Mucosa of rectum (tissue), 2 donors: ENCODE measurements around the gene TYW1B.
"Not testable (repeated sequence)": the region's sequence is repeated elsewhere in the genome, so short reads cannot be mapped to it uniquely, and the experiment has no call there.

ENCODE experiments used
- H3K27ac ChIP-seq, 2 donors: one replicate each; pipeline ENCODE4 v1.7.0; 2013; ENCODE audit warnings: inconsistent platforms in 2 of 2, low read depth in 2 of 2, low read length in 2 of 2
- H3K27me3 ChIP-seq, 2 donors: one replicate each; pipeline ENCODE4 v1.7.0; 2013; ENCODE audit warnings: low read length in 2 of 2; ENCODE audit not compliant: control insufficient read depth in 2 of 2, insufficient read depth in 2 of 2
- H3K36me3 ChIP-seq, 2 donors: one replicate each; pipeline ENCODE4 v1.7.0; 2013; ENCODE audit warnings: low read length in 2 of 2; ENCODE audit not compliant: control insufficient read depth in 2 of 2, insufficient read depth in 2 of 2
- H3K4me1 ChIP-seq, 2 donors: one replicate each; pipeline ENCODE4 v1.7.0; 2013; ENCODE audit warnings: low read length in 2 of 2, mild to moderate bottlenecking in 1 of 2; ENCODE audit not compliant: control insufficient read depth in 2 of 2, insufficient read depth in 2 of 2
- H3K4me3 ChIP-seq, 2 donors: one replicate each; pipeline ENCODE4 v1.7.0; 2013; ENCODE audit warnings: low read length in 2 of 2
- H3K9ac ChIP-seq, 2 donors: one replicate each; pipeline ENCODE4 v1.7.0; 2013; ENCODE audit warnings: low read length in 2 of 2, low read depth in 1 of 2, mild to moderate bottlenecking in 1 of 2
- H3K9me3 ChIP-seq, 2 donors: one replicate each; pipeline ENCODE4 v1.7.0; 2013; ENCODE audit warnings: low read length in 2 of 2; ENCODE audit not compliant: control insufficient read depth in 2 of 2
- donor health status: healthy.
- donor health status: Normal muscosa, but diverticular disease.

The TYW1B gene

GRCh38 chr7:72704894-72705293, 123.1 kb downstream of the TYW1B start:
- Histone ChIP-seq H3K9ac (no peak overlapping the region), H3K36me3 (no peaks in the 10 kb centered on the region), H3K4me1 (no peaks in the 10 kb centered on the region), H3K4me3 (no peak overlapping the region), H3K27me3 (no peaks in the 10 kb centered on the region), H3K9me3 (no peaks in the 10 kb centered on the region), H3K27ac (no peak overlapping the region)

- H3K4me3 ChIP-seq, H3K9me3 ChIP-seq, H3K9ac ChIP-seq, H3K4me1 ChIP-seq, H3K27me3 ChIP-seq, H3K27ac ChIP-seq, H3K36me3 ChIP-seq: not testable (repeated sequence)
Observed at GRCh38 chr7:72700548-72700947, 127.5 kb downstream of the TYW1B start.

- not testable (repeated sequence) for H3K9me3 ChIP-seq, H3K27ac ChIP-seq, H3K9ac ChIP-seq, H3K36me3 ChIP-seq, H3K27me3 ChIP-seq, H3K4me1 ChIP-seq, H3K4me3 ChIP-seq
Observed at GRCh38 chr7:72697066-72697465, 130.9 kb downstream of the TYW1B start.

DNA sequence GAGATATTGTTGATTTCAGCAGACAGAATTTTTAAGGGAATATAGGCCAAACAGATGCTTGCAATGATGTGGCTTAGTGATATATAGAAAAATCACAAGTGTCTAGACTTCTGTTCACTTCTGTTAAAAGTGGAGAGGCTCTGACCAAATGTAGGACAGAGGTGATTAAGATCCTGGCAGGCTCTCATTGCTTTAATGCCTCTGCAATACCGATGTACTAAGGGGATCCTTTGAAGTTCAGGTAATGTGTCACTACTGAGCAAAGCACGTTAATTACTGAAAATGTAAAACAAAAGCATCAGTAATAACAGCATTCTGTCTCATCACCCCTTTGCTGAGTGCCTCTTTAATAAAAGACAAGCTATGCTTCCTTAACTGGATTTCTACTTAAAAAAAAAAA, 131.4 kb downstream of the TYW1B start:
- H3K27ac ChIP-seq, H3K27me3 ChIP-seq, H3K4me1 ChIP-seq, H3K36me3 ChIP-seq, H3K4me3 ChIP-seq, H3K9me3 ChIP-seq, H3K9ac ChIP-seq: not testable (repeated sequence)

GRCh38 chr7:72695482-72695881, 132.5 kb downstream of the TYW1B start:
- H3K9ac ChIP-seq, H3K9me3 ChIP-seq, H3K36me3 ChIP-seq, H3K27ac ChIP-seq, H3K4me1 ChIP-seq, H3K4me3 ChIP-seq, H3K27me3 ChIP-seq: not testable (repeated sequence)

GRCh38 chr7:72691442-72691841, 136.6 kb downstream of the TYW1B start:
- not testable (repeated sequence) for H3K4me1 ChIP-seq, H3K9ac ChIP-seq, H3K36me3 ChIP-seq, H3K9me3 ChIP-seq, H3K27ac ChIP-seq, H3K27me3 ChIP-seq, H3K4me3 ChIP-seq

- not testable (repeated sequence) for H3K27me3 ChIP-seq, H3K36me3 ChIP-seq, H3K9me3 ChIP-seq, H3K4me3 ChIP-seq, H3K4me1 ChIP-seq, H3K9ac ChIP-seq, H3K27ac ChIP-seq
Observed at GRCh38 chr7:72690177-72690576, 137.8 kb downstream of the TYW1B start.

DNA sequence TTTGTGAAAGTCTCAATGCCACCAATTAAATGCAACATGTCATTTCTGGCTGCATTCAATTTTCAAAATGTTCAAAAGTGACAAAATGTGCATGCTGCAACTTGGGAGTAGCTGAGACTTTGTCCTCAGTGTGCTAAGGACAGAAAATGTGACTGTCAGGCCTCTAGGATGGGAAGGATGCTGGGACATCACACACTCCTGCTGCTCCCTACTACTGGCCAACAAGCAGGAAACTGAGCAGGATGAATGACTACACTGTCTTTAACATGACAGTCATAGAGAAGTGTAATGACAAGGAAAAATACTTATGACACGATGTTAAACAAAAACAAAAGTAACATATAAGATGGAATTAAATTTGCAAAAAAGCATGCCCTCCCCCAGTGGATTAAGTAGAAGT, 138.7 kb downstream of the TYW1B start:
- not testable (repeated sequence) for H3K9me3 ChIP-seq, H3K4me3 ChIP-seq, H3K4me1 ChIP-seq, H3K27ac ChIP-seq, H3K9ac ChIP-seq, H3K36me3 ChIP-seq, H3K27me3 ChIP-seq

DNA sequence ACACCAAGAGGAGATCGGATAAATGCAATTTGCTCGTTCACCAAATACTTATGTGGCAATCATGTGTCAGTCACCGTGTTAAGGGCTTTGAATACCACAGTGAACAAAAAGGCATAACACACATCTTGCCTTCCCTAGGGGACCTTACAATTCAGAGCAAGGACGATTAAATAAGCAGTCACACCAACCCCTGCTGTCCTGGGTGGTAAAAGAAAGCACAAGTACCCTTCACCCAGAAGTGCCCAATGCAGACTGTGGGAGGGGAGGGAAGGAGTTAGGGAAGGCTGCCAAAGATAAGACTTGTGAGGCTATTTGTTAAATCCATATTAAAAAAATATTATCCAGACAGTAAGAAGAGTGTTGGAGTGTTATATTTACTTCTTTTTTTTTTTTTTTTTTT, 146.8 kb downstream of the TYW1B start:
- H3K36me3 ChIP-seq, H3K27me3 ChIP-seq, H3K9ac ChIP-seq, H3K4me1 ChIP-seq, H3K9me3 ChIP-seq, H3K4me3 ChIP-seq, H3K27ac ChIP-seq: not testable (repeated sequence)

GRCh38 chr7:72676880-72677279, 151.1 kb downstream of the TYW1B start:
- H3K4me3 ChIP-seq, H3K27me3 ChIP-seq, H3K27ac ChIP-seq, H3K36me3 ChIP-seq, H3K9me3 ChIP-seq, H3K4me1 ChIP-seq, H3K9ac ChIP-seq: not testable (repeated sequence)

- H3K27ac ChIP-seq, H3K27me3 ChIP-seq, H3K9me3 ChIP-seq, H3K9ac ChIP-seq, H3K4me1 ChIP-seq, H3K36me3 ChIP-seq, H3K4me3 ChIP-seq: not testable (repeated sequence)
Observed at GRCh38 chr7:72676086-72676690, 151.8 kb downstream of the TYW1B start.
